Upper lobe of right lung (tissue), 1 donor: Measurements from ENCODE around the gene HCRT. TPM values are rescaled to one million over a fixed set of nuclear protein-coding genes. Genes with fewer than 3 reads are reported as not detected.
A peak's percentile ranks its signal among the peaks of the same experiment; 100 is the strongest.
"Not testable (repeated sequence)": the region's sequence is repeated elsewhere in the genome, so short reads cannot be mapped to it uniquely, and the experiment has no call there.

Source experiments
- ATAC-seq: fragments of 200-7000 bp; cut with Tn5 transposase; one replicate; pipeline ENCODE4 v1.9.1; 2020; ENCODE audit warnings: mild to moderate bottlenecking, moderate library complexity
- DNase-seq: peaks from one replicate; pipeline ENCODE4 v3.0.0-alpha.2; 2020
- H3K27ac ChIP-seq: fragments of 200-600 bp; one replicate; pipeline ENCODE4 v1.8.0; 2022
- H3K27me3 ChIP-seq: fragments of 200-600 bp; one replicate; pipeline ENCODE4 v1.8.0; 2022; ENCODE audit warnings: mild to moderate bottlenecking
- H3K36me3 ChIP-seq: fragments of 200-600 bp; one replicate; pipeline ENCODE4 v1.8.0; 2022
- H3K4me1 ChIP-seq: fragments of 200-600 bp; one replicate; pipeline ENCODE4 v1.8.0; 2022
- H3K4me3 ChIP-seq: fragments of 200-600 bp; one replicate; pipeline ENCODE4 v1.8.0; 2022; ENCODE audit warnings: mild to moderate bottlenecking
- H3K9me3 ChIP-seq: fragments of 200-600 bp; one replicate; pipeline ENCODE4 v1.8.0; 2022
- intact Hi-C: fragments of 100-400 bp; cut with DNase I; formaldehyde crosslinking; loops from one replicate; pipeline ENCODE4 v1.11.0; 2022
- total RNA-seq: library from RNA; stranded (reverse); fragmentation: NEBNext Ultra II Directional; extraction: Animal tissue kit (Norgen Biotek cat#: 25700); gene quantifications from one replicate; pipeline ENCODE4 v1.2.1, GENCODE V29; 2021
- TF ChIP-seq, protein P1 (sequence below): fragments of 200-600 bp; IDR thresholded peaks from one replicate; pipeline ENCODE4 v1.8.0; 2022; ENCODE audit warnings: antibody characterized with exemption
- donor health status: DM: no; HTN: yes; CAD: no; lungs with severe emphysema.

HCRT gene
- total RNA-seq, 1 donor from 2014 or later = not detected

DNA sequence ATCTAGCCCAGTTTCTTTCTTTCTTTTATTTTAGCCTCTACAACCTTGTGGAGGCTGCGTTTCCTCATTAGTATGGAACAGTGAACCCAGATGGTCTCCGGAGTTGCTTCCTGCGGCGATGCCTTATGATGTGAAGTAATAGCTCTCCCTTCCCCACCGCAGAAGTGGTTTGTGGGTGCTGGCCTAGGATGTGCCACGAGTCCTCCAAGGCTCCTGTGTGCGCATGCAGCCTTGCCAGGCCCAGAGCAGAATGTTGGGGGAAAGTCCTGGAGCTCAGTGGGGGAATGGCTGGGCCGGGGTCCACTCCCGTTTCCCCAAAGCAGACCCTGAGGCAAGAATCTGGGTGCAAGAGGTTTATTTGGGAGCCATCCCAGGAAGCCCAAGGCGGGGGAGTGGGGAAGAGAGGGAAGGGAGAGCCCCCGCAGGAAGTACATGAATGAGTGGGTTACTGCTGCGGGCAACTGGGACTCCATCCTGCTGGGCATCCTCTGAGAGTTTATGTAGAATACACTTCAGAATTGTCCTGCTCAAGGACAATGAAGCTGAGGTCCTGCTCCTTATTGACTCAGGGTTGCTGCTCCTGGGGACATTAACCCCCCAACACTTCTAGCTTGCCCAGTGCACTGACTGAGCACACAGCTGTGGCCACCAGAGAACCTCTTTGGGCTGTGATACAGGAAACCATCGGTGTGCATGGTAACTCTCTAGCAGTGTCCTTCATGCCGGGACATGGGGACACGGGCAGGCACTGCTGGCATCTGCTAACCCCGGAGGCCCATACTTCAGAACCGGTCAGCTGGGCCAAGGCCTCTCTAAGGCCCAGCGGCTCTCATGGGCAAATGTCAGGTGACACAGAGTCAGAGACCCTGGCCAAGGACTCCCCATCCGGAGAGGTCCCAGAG lies 3.7 kb upstream of the HCRT start:
- H3K36me3 ChIP-seq = no peaks in the 10 kb centered on the region
- no peak overlapping the region for H3K4me3 ChIP-seq
- H3K9me3 ChIP-seq = no peaks in the 10 kb centered on the region
- TF ChIP-seq, protein P1, sequence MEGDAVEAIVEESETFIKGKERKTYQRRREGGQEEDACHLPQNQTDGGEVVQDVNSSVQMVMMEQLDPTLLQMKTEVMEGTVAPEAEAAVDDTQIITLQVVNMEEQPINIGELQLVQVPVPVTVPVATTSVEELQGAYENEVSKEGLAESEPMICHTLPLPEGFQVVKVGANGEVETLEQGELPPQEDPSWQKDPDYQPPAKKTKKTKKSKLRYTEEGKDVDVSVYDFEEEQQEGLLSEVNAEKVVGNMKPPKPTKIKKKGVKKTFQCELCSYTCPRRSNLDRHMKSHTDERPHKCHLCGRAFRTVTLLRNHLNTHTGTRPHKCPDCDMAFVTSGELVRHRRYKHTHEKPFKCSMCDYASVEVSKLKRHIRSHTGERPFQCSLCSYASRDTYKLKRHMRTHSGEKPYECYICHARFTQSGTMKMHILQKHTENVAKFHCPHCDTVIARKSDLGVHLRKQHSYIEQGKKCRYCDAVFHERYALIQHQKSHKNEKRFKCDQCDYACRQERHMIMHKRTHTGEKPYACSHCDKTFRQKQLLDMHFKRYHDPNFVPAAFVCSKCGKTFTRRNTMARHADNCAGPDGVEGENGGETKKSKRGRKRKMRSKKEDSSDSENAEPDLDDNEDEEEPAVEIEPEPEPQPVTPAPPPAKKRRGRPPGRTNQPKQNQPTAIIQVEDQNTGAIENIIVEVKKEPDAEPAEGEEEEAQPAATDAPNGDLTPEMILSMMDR = no peak
- intact Hi-C loops = no loop called here
- DNase-seq = no peak
- H3K27ac ChIP-seq = no peak overlapping the region
- H3K27me3 ChIP-seq = no peaks in the 10 kb centered on the region
- H3K4me1 ChIP-seq = peaks cover 19% of the 10 kb centered on the region
- peak; percentile 4 for ATAC-seq

DNA sequence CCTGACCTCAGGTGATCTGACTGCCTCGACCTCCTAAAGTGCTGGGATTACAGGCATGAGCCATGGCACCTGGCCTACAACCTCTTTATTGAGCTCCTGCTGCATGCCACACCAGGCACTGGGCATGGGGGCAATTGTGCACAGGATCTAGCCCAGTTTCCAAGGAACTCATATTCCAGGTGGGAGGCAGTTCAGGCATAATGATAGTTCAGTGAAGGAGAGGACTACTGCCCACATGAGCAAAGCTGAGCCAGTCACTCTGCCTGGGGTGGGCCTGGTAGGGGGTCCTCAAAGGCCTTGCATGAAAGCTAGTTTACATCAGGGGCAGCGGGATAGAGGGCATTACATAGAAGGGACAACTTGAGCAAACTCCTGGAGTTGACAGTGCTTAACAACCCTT lies 2.6 kb upstream of the HCRT start:
- no peaks in the 10 kb centered on the region for H3K9me3 ChIP-seq
- TF ChIP-seq, protein P1 = no peak
- H3K36me3 ChIP-seq = no peaks in the 10 kb centered on the region
- H3K4me1 ChIP-seq = peaks cover 21% of the 10 kb centered on the region
- no peaks in the 10 kb centered on the region for H3K27me3 ChIP-seq
- no peak for DNase-seq
- intact Hi-C loops = no loop called here
- no peak overlapping the region for H3K4me3 ChIP-seq
- ATAC-seq = no peak
- no peak overlapping the region for H3K27ac ChIP-seq

DNA sequence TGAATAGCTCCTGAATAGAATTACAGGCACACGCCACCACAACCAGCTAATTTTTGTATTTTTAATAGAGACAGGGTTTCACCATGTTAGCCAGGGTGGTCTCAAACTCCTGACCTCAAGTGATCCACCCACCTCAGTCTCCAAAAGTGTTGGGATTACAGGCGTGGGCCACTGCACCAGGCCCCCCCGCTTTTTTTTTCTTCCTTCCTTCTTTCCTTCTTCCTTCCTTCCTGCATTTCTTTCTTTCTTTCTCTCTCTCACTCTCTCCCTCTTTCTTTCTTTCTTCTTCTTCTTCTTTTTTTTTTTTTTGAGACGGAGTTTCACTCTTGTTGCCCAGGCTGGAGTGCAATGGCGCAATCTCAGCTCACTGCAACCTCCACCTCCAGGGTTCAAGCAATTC lies 939 bp upstream of the HCRT start:
- DNase-seq, H3K27ac ChIP-seq, intact Hi-C loops, H3K36me3 ChIP-seq, H3K9me3 ChIP-seq, ATAC-seq, H3K27me3 ChIP-seq, H3K4me3 ChIP-seq: not testable (repeated sequence)
- peaks cover 25% of the 10 kb centered on the region for H3K4me1 ChIP-seq

DNA sequence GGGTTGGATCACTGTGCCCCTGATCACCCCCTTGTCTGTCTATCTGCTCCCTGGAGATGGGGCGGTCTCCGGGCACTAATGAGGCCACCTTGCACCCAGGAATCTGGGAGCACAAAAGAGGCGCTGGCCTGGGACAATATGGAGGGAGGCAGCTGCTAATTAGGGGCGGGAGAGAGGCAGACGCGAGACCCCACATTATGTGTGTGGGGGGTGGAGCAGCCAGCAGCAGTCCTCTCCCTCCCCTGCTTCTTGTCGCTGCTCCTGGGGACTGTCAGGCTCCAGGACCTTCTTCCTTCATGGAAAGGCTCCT lies 324 bp upstream of the HCRT start:
- ATAC-seq (no peak), DNase-seq (no peak)
- intact Hi-C loops = no loop called here
- Histone ChIP-seq H3K9me3 (no peaks in the 10 kb centered on the region), H3K27me3 (peaks cover 12% of the 10 kb centered on the region), H3K4me3 (no peak overlapping the region), H3K36me3 (no peaks in the 10 kb centered on the region), H3K4me1 (peaks cover 30% of the 10 kb centered on the region), H3K27ac (no peak overlapping the region)
- TF ChIP-seq, protein P1 = no peak

DNA sequence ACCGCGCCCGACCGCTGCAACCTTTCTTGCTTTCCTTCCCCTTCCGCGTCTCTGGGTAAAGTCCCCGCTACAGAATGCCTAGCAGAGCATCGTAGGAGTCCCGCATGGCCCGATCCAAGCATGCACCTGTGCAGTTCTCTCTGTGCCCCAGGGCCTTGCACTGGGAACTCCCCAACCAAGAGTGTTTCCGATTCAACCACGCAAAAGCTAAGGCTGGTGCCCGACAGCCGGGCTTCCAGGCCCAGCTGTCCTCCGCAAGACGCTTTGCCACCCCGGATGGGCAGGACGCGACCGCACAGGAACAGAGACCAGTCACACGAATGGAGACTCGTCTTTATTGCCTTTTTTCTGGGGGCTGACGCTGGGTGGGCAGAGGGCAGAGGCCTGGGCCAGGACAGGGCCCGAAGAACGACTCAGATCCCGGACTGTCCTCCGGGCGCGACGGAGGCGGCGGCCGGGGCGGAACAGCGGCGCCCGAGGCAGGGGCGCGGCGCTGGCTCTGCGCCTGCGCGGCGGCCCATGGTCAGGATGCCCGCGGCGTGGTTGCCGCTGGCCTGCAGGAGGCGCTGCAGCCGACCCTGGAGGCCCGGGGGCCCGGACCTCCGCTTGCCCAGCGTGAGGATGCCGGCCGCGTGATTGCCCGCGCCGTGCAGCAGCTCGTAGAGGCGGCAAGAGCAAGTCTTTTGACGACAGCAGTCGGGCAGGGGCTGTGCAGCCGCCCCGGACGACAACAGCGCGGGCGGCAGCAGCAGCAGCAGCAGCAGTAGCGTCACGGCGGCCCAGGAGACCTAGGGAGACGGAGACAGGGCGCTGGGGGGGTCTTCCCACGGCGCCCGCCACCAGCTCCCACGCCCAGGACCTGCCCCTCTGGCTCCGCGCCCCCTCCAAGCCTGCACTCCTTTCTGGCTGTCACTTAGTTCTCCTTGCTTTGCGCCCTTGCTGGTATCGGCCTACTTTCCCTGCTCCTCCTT lies 1.2 kb downstream of the HCRT start:
- intact Hi-C loops = no loop called here

More for the DNA sequence above, 1.2 kb downstream of the HCRT start:
- no peaks in the 10 kb centered on the region for H3K36me3 ChIP-seq
- ATAC-seq (peak; percentile 92), DNase-seq (peak; percentile 90)
- TF ChIP-seq, protein P1 = peak; percentile 80
- H3K4me3 ChIP-seq = peak overlapping the region; percentile 63
- peaks cover 33% of the 10 kb centered on the region for H3K4me1 ChIP-seq
- peaks cover 21% of the 10 kb centered on the region for H3K27me3 ChIP-seq
- H3K9me3 ChIP-seq = no peaks in the 10 kb centered on the region
- peak overlapping the region; percentile 72 for H3K27ac ChIP-seq
